DLD1 (cell line): ENCODE data around the gene BCAT1.
"Not testable (repeated sequence)": the region's sequence is repeated elsewhere in the genome, so short reads cannot be mapped to it uniquely, and the experiment has no call there.

Source experiments
- in situ Hi-C: cut with HindIII; loops from 2 replicates; pipeline ENCODE4 v1.10.0; 2017; ENCODE audit warnings: low sequenced_read_pairs

Gene BCAT1

GRCh38 chr12:24861766-24862540 is 86.9 kb downstream of the BCAT1 start:
- in situ Hi-C loops = no loop called here

- in situ Hi-C loops = no loop called here
Observed at GRCh38 chr12:24860546-24860945, 88.4 kb downstream of the BCAT1 start.

DNA sequence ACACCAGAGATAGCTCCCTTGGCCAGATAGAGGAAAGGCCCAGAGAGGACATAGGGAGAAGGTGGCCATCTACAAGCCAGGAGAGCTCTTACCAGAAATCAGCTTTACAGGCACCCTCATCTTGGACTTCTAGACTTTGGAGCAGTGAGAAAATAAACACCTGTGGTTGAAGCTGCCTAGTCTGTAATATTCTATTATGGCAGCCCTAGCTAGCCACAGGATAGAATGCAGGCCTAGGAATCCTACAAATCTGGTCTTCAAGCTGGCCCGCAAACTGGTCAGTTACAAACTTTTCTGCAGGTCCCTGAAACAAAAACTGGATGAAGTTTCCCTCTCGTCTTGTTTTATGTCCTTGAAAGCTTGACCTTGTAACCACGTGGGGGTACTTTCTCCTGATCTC is 92.4 kb downstream of the BCAT1 start:
- in situ Hi-C loops = no loop called here

DNA sequence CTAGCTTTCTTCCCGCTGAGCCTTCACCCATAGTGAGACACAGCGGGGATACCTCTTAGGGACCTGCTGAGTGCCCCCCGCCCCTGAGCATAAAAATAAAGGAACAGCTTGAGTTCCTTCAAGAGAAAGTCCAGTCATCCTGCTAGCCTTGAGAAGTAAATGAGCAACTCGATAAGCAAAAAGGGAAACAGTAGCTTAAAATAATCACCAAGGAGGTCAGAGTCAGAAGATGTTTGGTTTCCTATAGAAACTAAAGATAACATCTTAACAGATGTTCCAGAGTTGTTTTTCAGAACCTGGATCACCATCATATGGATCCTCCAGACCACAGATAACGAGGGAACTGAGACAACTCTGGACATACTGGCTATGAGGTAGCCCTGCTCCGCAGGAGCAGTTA is 94.0 kb downstream of the BCAT1 start:
- in situ Hi-C loops = no loop called here

- in situ Hi-C loops = no loop called here
Observed at GRCh38 chr12:24854017-24854416, 94.9 kb downstream of the BCAT1 start.

DNA sequence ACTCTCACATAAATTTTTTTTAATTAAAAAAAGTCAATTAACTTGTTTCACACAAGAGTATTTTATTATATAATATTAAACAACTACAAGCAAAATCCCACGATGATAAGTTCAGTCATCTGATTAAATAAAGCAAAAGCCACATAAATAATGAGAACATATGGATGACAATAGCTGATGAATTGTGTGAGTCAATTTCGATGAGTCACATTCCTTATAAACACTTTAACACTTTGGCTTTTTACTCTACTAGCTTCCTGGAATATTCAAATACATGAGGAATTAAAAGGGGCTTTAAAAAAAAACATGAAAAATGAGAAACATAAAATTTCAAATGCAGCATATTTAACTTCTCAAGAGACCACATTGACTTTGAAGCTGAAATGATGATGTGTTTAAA is 95.3 kb downstream of the BCAT1 start:
- in situ Hi-C loops = no loop called here

DNA sequence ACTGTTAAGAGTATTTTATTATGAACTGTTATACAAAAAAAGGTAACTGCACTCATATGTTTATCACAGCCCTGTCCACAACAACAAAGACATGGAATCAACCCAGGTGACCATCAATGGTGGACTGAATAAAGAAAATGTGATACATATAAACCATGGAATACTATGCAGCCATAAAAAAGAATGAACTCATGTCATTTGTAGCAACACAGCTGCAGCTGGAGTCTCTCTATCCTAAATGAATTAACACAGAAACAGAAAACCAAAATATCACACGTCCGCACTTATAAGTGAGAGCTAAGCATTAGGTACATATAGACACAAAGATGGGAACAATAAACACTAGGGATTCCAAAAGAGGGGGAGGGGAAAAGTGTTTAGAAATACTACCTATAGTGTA is 95.8 kb downstream of the BCAT1 start:
- in situ Hi-C loops = no loop called here

GRCh38 chr12:24852420-24852819 is 96.5 kb downstream of the BCAT1 start:
- in situ Hi-C loops = no loop called here

GRCh38 chr12:24851883-24852282 is 97.0 kb downstream of the BCAT1 start:
- in situ Hi-C loops = not testable (repeated sequence)

DNA sequence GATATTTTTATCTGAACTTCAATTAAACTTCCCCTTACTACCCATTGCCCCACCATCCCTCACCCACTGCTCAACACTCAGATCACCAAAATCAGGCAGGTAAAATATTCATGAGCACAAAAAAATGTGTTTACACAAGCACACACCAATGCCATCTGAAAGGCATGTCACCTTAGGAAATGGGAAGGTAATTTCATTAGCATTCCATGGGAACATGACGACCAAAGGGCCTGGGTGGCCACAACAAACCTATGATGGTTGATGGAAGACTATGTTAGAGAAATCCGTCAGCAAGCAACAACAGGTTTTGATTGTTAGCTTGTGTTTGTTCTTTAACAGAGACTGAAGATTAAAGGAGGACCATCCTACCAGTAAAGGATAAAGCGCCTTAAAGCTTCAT is 97.6 kb downstream of the BCAT1 start:
- in situ Hi-C loops = no loop called here

- in situ Hi-C loops = no loop called here
Observed at GRCh38 chr12:24850496-24850895, 98.4 kb downstream of the BCAT1 start.

DNA sequence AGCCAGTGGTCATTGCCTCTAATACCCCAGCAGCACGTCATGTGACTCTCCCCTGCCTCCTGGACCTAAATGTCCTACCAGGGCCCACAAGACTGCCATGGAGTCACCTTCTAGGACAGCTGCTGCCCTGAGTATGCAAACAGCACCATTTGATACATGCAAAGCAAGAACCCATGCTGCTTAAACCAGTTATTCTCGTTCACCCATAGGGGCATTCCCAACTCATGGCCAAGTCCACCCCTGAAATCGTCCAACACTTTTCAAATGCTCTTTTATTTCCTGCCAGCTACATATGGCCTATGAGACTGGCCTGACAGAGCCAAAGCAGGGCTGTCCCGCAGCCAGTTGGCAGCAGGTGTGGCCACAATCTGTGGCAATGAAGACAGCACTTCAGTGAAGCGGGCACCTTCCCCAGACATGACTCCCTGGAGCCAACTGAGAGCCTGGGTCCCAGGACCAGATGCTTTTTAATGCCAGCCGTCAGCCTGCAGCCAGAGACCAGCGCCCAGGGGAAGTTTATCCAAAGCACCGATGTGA is 99.9 kb downstream of the BCAT1 start:
- in situ Hi-C loops = no loop called here

DNA sequence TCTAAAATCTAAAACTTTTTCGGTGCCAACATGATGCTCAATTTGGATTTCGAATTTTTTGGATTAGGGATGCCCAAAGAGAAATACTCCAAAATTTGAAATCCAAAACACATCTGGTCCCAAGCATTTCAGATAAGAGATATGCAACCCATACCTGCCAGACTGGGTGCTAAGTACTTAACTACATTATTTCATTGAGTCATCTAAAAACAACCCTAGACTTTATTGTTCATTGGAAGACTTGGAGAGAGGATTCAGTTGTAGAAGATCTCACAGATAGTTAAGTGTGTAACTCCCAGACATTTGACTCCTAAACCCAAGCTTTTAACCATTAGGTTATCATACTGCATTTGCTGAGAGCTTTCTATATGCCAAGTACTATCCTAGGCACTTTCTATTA is 102.2 kb downstream of the BCAT1 start:
- in situ Hi-C loops = no loop called here

DNA sequence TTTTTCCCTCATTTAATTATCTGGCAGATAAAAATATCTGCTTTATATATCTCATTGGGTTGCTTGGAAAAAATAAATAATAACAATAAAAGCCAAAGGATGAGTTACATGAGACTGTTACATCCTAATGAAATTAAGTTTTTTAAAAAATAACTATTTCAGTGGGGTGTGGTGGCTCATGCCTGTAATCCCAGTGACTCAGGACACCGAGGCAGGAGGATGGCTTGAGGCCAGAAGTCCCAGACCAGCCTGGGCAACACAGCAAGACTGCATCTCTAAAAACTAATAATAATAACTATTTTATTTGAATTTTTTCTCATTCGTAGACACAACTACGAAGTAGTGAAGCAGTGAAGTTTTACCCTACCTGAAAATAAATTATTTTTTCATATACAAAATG is 103.3 kb downstream of the BCAT1 start:
- in situ Hi-C loops = no loop called here

GRCh38 chr12:24840046-24840800 is 108.7 kb downstream of the BCAT1 start:
- in situ Hi-C loops = no loop called here

- in situ Hi-C loops = no loop called here
Observed at GRCh38 chr12:24839268-24839791, 109.6 kb downstream of the BCAT1 start.

GRCh38 chr12:24838531-24838950 is 110.4 kb downstream of the BCAT1 start:
- in situ Hi-C loops = no loop called here

- in situ Hi-C loops = no loop called here
Observed at GRCh38 chr12:24835377-24835776, 113.5 kb downstream of the BCAT1 start.

- in situ Hi-C loops = no loop called here
Observed at GRCh38 chr12:24833513-24833912, 115.4 kb downstream of the BCAT1 start.

DNA sequence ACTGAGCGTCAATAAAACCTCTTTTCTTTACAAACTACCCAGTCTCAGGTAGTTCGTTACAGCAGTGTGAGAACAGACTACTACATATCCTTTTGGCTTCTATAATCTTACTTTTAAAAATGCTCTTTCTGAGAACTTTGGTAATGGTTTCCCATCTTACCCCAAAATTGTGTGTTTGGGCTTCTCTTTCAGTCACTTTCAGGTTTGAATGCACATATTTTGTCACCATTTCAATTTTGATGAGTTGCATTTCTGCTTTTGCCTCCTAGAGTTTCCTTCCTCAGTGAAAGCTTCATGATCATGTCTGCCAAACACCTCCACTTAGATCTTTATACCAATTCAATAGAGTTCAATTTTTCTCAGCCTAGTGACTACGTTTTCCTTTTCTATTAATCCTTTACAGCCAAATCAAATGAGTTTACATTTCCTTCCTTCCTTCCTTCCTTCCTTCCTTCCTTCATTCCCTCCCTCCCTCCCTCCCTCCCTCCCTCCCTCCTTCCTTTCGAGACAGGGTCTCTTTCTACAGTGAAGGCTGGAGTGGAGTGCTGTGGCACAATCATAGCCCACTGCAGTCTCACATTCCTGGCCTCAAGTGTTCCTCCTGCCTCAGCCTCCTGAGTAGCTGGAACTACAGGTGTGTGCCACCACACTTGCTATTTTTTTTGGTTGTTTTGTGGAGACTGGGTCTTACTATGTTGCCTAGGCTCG is 124.9 kb downstream of the BCAT1 start:
- in situ Hi-C loops = no loop called here
